Body of pancreas (tissue), 4 donors: Measurements from ENCODE around the gene HIVEP2.

Experiments
- CTCF ChIP-seq, 7 experiments: fragments of 450-650 bp in 4 of 7; fragments of 200-600 bp in 3 of 7; sonication (generic) in 3 of 7; IDR thresholded peaks; one replicate each; pipeline ENCODE4 v1.5.1; 2016 to 2019; ENCODE audit warnings: antibody characterized with exemption in 7 of 7
- POLR2A ChIP-seq, 3 donors: fragments of 450-650 bp; IDR thresholded peaks; one replicate each; pipeline ENCODE4 v1.6.1; 2016; ENCODE audit warnings: antibody characterized with exemption in 3 of 3, mild to moderate bottlenecking in 2 of 3

- TF ChIP-seq CTCF (IDR thresholded peaks at IDR 0.05): no peak
- no peak for TF ChIP-seq POLR2A (IDR thresholded peaks at IDR 0.05)
Observed at GRCh38 chr6:142900227-142900971, 44.6 kb downstream of the HIVEP2 start.
